HepG2 (cell line): ENCODE data around the gene ACADVL. TPM values are rescaled to one million over a fixed set of nuclear protein-coding genes. Genes with fewer than 3 reads are reported as not detected.

Source experiments
- ATAC-seq: fragments of 200-7000 bp; cut with Tn5 transposase; 3 replicates; pipeline ENCODE4 v1.9.1; 2020; ENCODE audit warnings: mild to moderate bottlenecking, moderate library complexity
- BruUV-seq: library from RNA; stranded (reverse); fragments of 400-500 nt; replicated peaks from 2 replicates; lab custom pipeline; 2021; lab: Mats Ljungman, UMichigan
- CTCF ChIA-PET: fragments of 300-600 bp; formaldehyde crosslinking; extraction: SDS; loops from one replicate; lab custom pipeline; 2021; ENCODE audit warnings: low total read pairs, inconsistent platforms, low intra/inter-chr PET ratio; lab: Yijun Ruan, JAX
- POLR2A ChIA-PET: fragments of 350-600 bp; sonication (Branson Sonifier 250); formaldehyde crosslinking; loops from one replicate; lab custom pipeline; 2020; ENCODE audit warnings: antibody characterized with exemption, inconsistent platforms; lab: Yijun Ruan, JAX
- DNase-seq: peaks from one replicate; pipeline ENCODE4 v3.0.0-alpha.2; 2015; ENCODE audit warnings: low spot score
- FAIRE-seq: peaks from 3 replicates; lab custom pipeline; 2011; peaks lifted over from hg19 to GRCh38; lab: Jason Lieb, UNC
- H2AFZ ChIP-seq: one replicate; pipeline ENCODE4 v1.6.1; 2011; ENCODE audit warnings: low read length, inconsistent platforms
- H3K27ac ChIP-seq: fragments of 300-600 bp; 3 replicates; pipeline ENCODE4 v1.8.0; 2011; ENCODE audit warnings: mixed run types, mild to moderate bottlenecking, mixed read lengths, low read length, inconsistent platforms; ENCODE audit not compliant: insufficient read depth; ENCODE audit errors: extremely low read length
- H3K27me3 ChIP-seq, 2 experiments: fragments of 200-600 bp in 1 of 2; 2 replicates in 1 of 2; 3 replicates in 1 of 2; pipeline versions ENCODE4 v1.6.0 to v1.8.0; 2011; ENCODE audit warnings: low read length in 2 of 2, mild to moderate bottlenecking in 2 of 2, moderate library complexity in 2 of 2, inconsistent platforms in 1 of 2; ENCODE audit not compliant: insufficient read depth in 2 of 2, control insufficient read depth in 1 of 2
- H3K36me3 ChIP-seq, 2 experiments: fragments of 200-600 bp in 1 of 2; replicated peaks in 1 of 2; 2 replicates in 1 of 2; 3 replicates in 1 of 2; pipeline versions ENCODE4 v1.5.1 to v1.8.0; 2011; ENCODE audit warnings: low read length in 2 of 2, inconsistent platforms in 1 of 2; ENCODE audit not compliant: insufficient read depth in 2 of 2, control insufficient read depth in 1 of 2
- H3K4me1 ChIP-seq: 2 replicates; pipeline ENCODE4 v1.5.1; 2012; ENCODE audit warnings: low read length, inconsistent platforms; ENCODE audit not compliant: insufficient read depth
- H3K4me2 ChIP-seq: 2 replicates; pipeline ENCODE4 v1.6.0; 2011; ENCODE audit warnings: low read depth, low read length, inconsistent platforms
- H3K4me3 ChIP-seq, 3 experiments: fragments of 200-600 bp in 1 of 3; sonication (generic), shearing (Covaris generic) in 1 of 3; replicated peaks in 1 of 3; 2 replicates each; pipeline ENCODE4 v1.5.1; 2011 to 2016; ENCODE audit warnings: low read length in 3 of 3, inconsistent platforms in 2 of 3, low read depth in 2 of 3, mild to moderate bottlenecking in 2 of 3, control low read depth in 1 of 3, mixed read lengths in 1 of 3; ENCODE audit not compliant: insufficient read depth in 1 of 3
- H3K79me2 ChIP-seq: one replicate; pipeline ENCODE4 v1.6.1; 2011; ENCODE audit warnings: low read length, inconsistent platforms; ENCODE audit not compliant: insufficient read depth
- H3K9ac ChIP-seq: 2 replicates; pipeline ENCODE4 v1.6.0; 2011; ENCODE audit warnings: mild to moderate bottlenecking, low read depth, low read length, inconsistent platforms; ENCODE audit not compliant: insufficient read depth
- H3K9me3 ChIP-seq: 2 replicates; pipeline ENCODE4 v1.5.1; 2012; ENCODE audit warnings: mild to moderate bottlenecking, low read length
- H4K20me1 ChIP-seq: 2 replicates; pipeline ENCODE4 v1.6.0; 2011; ENCODE audit warnings: inconsistent platforms, mild to moderate bottlenecking, low read length, moderate library complexity; ENCODE audit not compliant: insufficient read depth
- ASH2L ChIP-seq: fragments of 300-600, 200-600 bp; sonication (generic); IDR thresholded peaks from 2 replicates; pipeline ENCODE4 v1.7.0; 2017; ENCODE audit warnings: low read depth, mild to moderate bottlenecking, moderate library complexity, mixed read lengths, low read length; ENCODE audit not compliant: insufficient read length
- ATF7-NPFF ChIP-seq: sonication (generic); formaldehyde crosslinking; IDR thresholded peaks from 2 replicates; pipeline ENCODE4 v1.8.1; 2023; ENCODE audit warnings: mild to moderate bottlenecking, low read depth, missing genetic modification reagents, moderate library complexity
- BRCA1 ChIP-seq: sonication (generic); formaldehyde crosslinking; IDR thresholded peaks from 2 replicates; pipeline ENCODE4 v1.4.0; 2020; ENCODE audit warnings: missing genetic modification reagents
- DMAP1 ChIP-seq: IDR thresholded peaks from 2 replicates; pipeline ENCODE4 v1.6.1; 2016
- IRF1 ChIP-seq: sonication (generic); formaldehyde crosslinking; IDR thresholded peaks from 2 replicates; pipeline ENCODE4 v1.4.0; 2020; ENCODE audit warnings: low read depth, mild to moderate bottlenecking, missing genetic modification reagents
- KAT7 ChIP-seq: IDR thresholded peaks from 2 replicates; pipeline ENCODE4 v1.6.1; 2018; ENCODE audit warnings: borderline replicate concordance, missing compliant biosample characterization
- MAX ChIP-seq: IDR thresholded peaks from 2 replicates; pipeline ENCODE4 v1.6.1; 2012; ENCODE audit warnings: inconsistent platforms
- NFIC ChIP-seq: IDR thresholded peaks from 2 replicates; pipeline ENCODE4 v1.6.1; 2012; ENCODE audit warnings: mild to moderate bottlenecking, low read length, inconsistent platforms
- RERE ChIP-seq: IDR thresholded peaks from 2 replicates; pipeline ENCODE4 v1.6.1; 2016; ENCODE audit warnings: low read depth, missing genetic modification reagents, missing compliant biosample characterization
- TIGD3 ChIP-seq: sonication (generic); formaldehyde crosslinking; IDR thresholded peaks from 2 replicates; pipeline ENCODE4 v1.5.1; 2020; ENCODE audit warnings: mild to moderate bottlenecking, missing genetic modification reagents, borderline replicate concordance
- ZFP37 ChIP-seq: sonication (generic); formaldehyde crosslinking; IDR thresholded peaks from 2 replicates; pipeline ENCODE4 v1.4.0; 2020; ENCODE audit warnings: missing genetic modification reagents, borderline replicate concordance
- ZMYM2 ChIP-seq: sonication (generic); formaldehyde crosslinking; IDR thresholded peaks from 2 replicates; pipeline ENCODE4 v1.8.0; 2022; ENCODE audit warnings: mild to moderate bottlenecking, missing genetic modification reagents
- ZNF543 ChIP-seq: sonication (generic); formaldehyde crosslinking; IDR thresholded peaks from 2 replicates; pipeline ENCODE4 v1.4.0; 2020; ENCODE audit warnings: mild to moderate bottlenecking, missing genetic modification reagents
- ZNF629 ChIP-seq: sonication (generic); formaldehyde crosslinking; conservative IDR thresholded peaks from 2 replicates; pipeline ENCODE4 v1.5.0; 2020; ENCODE audit warnings: missing genetic modification reagents
- ZNF713 ChIP-seq: sonication (generic); formaldehyde crosslinking; IDR thresholded peaks from 2 replicates; pipeline ENCODE4 v1.4.0; 2020; ENCODE audit warnings: mild to moderate bottlenecking, missing genetic modification reagents
- ZSCAN21 ChIP-seq: sonication (generic); formaldehyde crosslinking; IDR thresholded peaks from 2 replicates; pipeline ENCODE4 v1.8.0; 2022; ENCODE audit warnings: mild to moderate bottlenecking, missing genetic modification reagents, moderate library complexity, borderline replicate concordance
- WGBS: methylation state at CpG from one replicate; pipeline ENCODE4 v1.1.6; 2017; ENCODE audit warnings: low lambda C conversion rate; 5-methylcytosine and 5-hydroxymethylcytosine counted together
- in situ Hi-C: cut with HindIII; loops from 2 replicates; pipeline ENCODE4 v1.10.0; 2017; ENCODE audit warnings: low pct_unique_long_range_greater_than_20kb; ENCODE audit not compliant: extremely low pct_ligation_motif_present
- intact Hi-C: fragments of 100-400 bp; cut with micrococcal nuclease; formaldehyde crosslinking; loops from one replicate; pipeline ENCODE4 v1.10.0; 2022; ENCODE audit not compliant: unreplicated experiment
- polyA plus RNA-seq, 8 experiments: library from polyadenylated mRNA; depleted of rRNA in 3 of 8; stranded (reverse) in 7 of 8; unstranded in 1 of 8; fragments of >200 nt; fragmentation: Illumina TruSeq in 4 of 8; extraction: Trizol in 4 of 8; gene quantifications; 2 replicates each; pipeline versions ENCODE4 v1.2.1 to v1.2.3, GENCODE V29; 2011 to 2016; ENCODE audit warnings: low read depth in 4 of 8, missing spikeins in 1 of 8, mixed read lengths in 1 of 8; ENCODE audit not compliant: insufficient read depth in 1 of 8
- total RNA-seq, 5 experiments: library from RNA; depleted of rRNA; stranded (reverse); fragments of >200 nt; fragmentation: Illumina TruSeq; extraction: Trizol; gene quantifications; 2 replicates each; pipeline ENCODE4 v1.2.3, GENCODE V29; 2016; ENCODE audit warnings: low read depth in 1 of 5

The ACADVL gene
- total and polyA plus RNA-seq, 2 of the 13 experiments (the other 11 are each of a cell fraction or from before 2014, with no cell fraction given) = 219 to 412 TPM

- H3K79me2 ChIP-seq = no peaks in the 10 kb centered on the region
- no peak for DNase-seq
- peak overlapping the region; percentile 75 for H3K4me2 ChIP-seq
- peaks cover 68% of the 10 kb centered on the region for H3K4me1 ChIP-seq
- BruUV-seq = no TSS peak
- no peak for ATAC-seq
- no peaks in the 10 kb centered on the region for H3K36me3 ChIP-seq
- H3K9me3 ChIP-seq = no peaks in the 10 kb centered on the region
- POLR2A ChIA-PET = interaction anchor here (0.8 to 4.0 kb wide), 16 partner anchors 9 to 989 kb away, joined by 3 to 24 read pairs (median 5); partner anchors contain the start of genes ACADVL, ASGR2, DLG4 and GABARAP
- WGBS = 39% methylated on average over 5 of the region's 6 CpGs
- no peak overlapping the region for H3K9ac ChIP-seq
- no peak overlapping the region for H2AFZ ChIP-seq
- no peaks in the 10 kb centered on the region for H4K20me1 ChIP-seq
- peak overlapping the region in 2 of 3 experiments; percentile 14 to 64; a peak in 3 of 6 replicates for H3K4me3 ChIP-seq
- FAIRE-seq = no peak
- in situ Hi-C loops (no loop called here), intact Hi-C loops (no loop called here)
- CTCF ChIA-PET = no interaction called here
- H3K27ac ChIP-seq = peak overlapping the region; percentile 60
- H3K27me3 ChIP-seq = no peaks in the 10 kb centered on the region
- no peak for TF ChIP-seq ZNF713
- 0 out of 2 replicates have a peak, but pooled peaks have one; percentile 12 for TF ChIP-seq ZSCAN21 (CRISPR knock-in tag)
- no peak for TF ChIP-seq ASH2L
- no peak for TF ChIP-seq MAX
- TF ChIP-seq KAT7 (CRISPR knock-in tag) = 0 out of 2 replicates have a peak, but pooled peaks have one; percentile 12
- 0 out of 2 replicates have a peak, but pooled peaks have one; percentile 2 for TF ChIP-seq ZMYM2 (CRISPR knock-in tag)
- no peak for TF ChIP-seq IRF1 (CRISPR knock-in tag)
- TF ChIP-seq ZFP37 (CRISPR knock-in tag) = no peak
- TF ChIP-seq BRCA1 (CRISPR knock-in tag) = 0 out of 2 replicates have a peak, but pooled peaks have one; percentile 25
- peak; percentile 95 for TF ChIP-seq ZNF629 (CRISPR knock-in tag)
- TF ChIP-seq RERE = no peak
- no peak for TF ChIP-seq TIGD3 (CRISPR knock-in tag)
- TF ChIP-seq DMAP1 = peak; percentile 3; the same call in 1 of the 2 replicates
- peak; percentile 12; the same call in 1 of the 2 replicates for TF ChIP-seq ATF7-NPFF
- no peak for TF ChIP-seq NFIC
- TF ChIP-seq ZNF543 (CRISPR knock-in tag) = 0 out of 2 replicates have a peak, but pooled peaks have one; percentile 15
Measured at GRCh38 chr17:7184647-7185046, 35.1 kb upstream of the ACADVL start.
